Stimulated activated CD4-positive, alpha-beta T cell treated with anti-CD3 and anti-CD28 coated beads, Interleukin-12 subunit alpha, Interleukin-12 subunit beta, amount 100 ng/mL, for 48 hours (primary cell): ENCODE measurements around the gene ANKRD55.
"Not testable (repeated sequence)": the region's sequence is repeated elsewhere in the genome, so short reads cannot be mapped to it uniquely, and the experiment has no call there.

Source experiments
- DNase-seq, 3 donors: peaks; one replicate each; pipeline ENCODE4 v3.0.0-alpha.2; 2020; ENCODE audit warnings: low read depth in 2 of 3, low spot score in 1 of 3

The ANKRD55 gene

DNA sequence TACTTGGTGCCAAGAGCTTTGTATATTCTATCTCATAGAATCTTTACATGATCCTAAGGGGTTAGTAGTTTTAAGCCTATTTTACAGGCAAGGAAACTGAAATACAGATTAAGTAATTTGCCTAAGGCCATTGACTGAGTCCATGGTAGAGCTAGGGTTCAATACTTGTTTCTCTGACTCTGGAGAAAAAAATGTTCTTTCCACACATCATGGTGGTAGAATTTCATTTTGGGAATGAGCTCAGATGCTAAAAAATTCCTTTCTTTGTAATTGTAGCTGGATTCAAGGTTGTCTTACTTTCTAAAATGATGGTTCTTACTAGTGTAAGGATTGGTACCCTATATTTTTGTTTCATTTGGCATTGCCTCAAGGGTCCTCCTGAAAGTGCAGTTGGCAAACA is 86.0 kb downstream of the ANKRD55 start:
- no peak for DNase-seq

DNA sequence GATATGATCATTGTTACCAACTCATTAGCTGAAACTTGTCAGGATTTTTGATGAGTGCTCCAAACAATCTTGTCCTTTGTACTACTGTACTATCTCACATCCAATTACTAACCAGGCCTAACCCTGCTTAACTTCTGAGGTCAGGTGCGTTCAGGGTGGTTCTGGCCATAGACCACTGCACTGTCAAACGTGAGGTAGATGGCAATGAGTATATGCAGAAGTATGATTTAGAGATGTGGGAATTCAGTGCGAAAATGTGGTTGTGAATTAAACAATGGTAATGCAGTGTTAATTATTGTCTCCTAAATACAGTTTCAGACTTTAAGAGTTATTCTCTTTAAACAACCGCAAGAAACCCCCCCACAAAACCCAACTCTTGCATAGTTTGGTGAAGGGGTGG is 86.5 kb downstream of the ANKRD55 start:
- DNase-seq, result no peak

GRCh38 chr5:56145511-56145910 is 87.6 kb downstream of the ANKRD55 start:
- DNase-seq, result no peak

- DNase-seq, result no peak
These were observed 88.0 kb downstream of the ANKRD55 start for GRCh38 chr5:56145106-56145505.

- DNase-seq, result no peak
These were observed 88.9 kb downstream of the ANKRD55 start for GRCh38 chr5:56144211-56144610.

DNA sequence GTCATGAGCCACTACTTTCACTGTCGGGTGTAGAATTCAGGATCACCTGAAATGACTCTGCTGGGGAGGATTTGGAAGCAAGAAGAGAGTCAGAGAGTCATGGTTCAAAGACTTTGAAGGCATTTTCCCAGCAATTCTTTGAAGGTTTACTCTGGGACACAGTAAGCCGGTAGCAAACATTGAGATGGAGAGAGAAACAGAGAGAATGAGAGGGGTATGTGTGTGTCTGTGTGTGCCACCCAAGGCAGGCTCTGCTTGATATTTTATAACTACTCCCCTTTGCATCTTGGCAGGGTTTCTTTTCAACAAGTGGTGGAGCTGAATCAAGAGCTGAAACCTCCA is 89.8 kb downstream of the ANKRD55 start:
- no peak for DNase-seq

GRCh38 chr5:56142614-56143372 is 90.3 kb downstream of the ANKRD55 start:
- no peak for DNase-seq

DNA sequence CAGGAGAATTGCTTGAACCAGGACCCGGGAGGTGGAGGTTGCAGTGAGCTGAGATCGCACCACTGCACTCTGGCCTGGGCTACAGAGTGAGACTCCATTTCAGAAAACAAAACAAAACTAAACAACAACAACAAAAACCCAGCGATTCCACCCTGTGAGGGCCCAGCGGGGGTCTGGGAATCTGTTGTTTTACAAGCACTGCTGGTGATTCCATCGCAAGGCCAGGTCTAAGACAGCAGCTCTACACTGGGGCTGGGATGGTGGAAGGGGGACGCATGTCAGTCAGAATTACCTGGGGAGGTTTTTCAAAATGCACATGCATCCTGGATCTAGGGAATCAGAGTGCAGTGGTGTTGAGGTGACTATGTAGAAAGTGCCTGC is 90.9 kb downstream of the ANKRD55 start:
- no peak for DNase-seq

DNA sequence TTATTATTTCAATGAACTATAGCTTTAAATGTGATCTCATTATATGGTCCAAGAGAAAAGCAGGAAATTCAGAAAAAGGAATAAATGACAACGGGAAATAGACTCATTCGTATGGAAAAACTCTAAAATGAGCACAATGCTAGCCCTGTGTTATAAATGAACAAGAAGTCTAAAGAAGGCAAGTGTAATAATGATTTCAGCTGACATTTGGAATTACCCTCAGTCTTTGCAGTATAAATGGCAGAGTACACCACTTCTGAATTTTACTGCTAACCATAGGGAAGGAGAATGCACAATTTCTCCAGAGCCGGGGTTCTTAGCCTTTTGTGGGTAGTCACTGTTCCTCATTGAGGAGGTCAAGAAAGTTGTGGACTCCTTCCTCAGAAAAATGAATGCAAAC is 93.1 kb downstream of the ANKRD55 start:
- DNase-seq, result no peak

DNA sequence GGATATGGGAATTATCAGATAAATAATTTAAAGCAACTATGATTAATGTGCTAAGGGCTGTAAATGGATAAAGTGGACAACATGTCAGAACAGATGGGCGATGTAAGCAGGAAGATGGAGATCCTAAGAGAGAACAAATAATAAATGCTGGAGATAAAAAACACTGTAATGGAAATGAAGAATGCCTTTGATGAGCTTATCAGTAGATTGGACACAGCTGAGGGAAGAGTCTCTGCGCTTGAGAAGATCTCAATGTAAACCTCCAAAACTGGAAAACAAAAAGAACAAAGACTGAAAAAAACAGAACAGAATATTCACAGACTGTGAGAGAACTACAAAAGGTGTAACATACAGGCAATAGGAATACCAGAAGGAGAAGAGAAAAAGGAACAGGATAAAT is 102.5 kb downstream of the ANKRD55 start:
- no peak for DNase-seq

DNA sequence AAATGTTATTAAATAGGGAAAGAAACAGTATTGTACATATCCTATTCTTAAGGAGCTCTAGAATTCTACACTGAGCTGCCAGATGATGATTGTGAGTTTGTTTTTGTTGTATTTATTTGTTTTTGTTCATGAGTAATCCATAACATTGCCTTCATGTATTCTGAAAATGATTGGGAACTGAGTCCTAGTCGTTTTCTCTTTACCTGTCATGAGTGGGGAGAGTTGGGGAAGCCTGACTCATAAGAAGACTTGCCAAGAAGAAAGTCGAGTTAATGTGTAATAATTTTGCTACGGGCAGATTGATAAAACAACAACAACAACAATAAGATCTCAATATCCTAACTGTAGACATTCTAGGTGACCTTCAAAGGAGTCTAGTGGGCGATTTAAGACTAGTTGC is 103.8 kb downstream of the ANKRD55 start:
- no peak for DNase-seq

GRCh38 chr5:56128113-56128512 is 105.0 kb downstream of the ANKRD55 start:
- DNase-seq, result peak; percentile 43 to 50 (median 46)

DNA sequence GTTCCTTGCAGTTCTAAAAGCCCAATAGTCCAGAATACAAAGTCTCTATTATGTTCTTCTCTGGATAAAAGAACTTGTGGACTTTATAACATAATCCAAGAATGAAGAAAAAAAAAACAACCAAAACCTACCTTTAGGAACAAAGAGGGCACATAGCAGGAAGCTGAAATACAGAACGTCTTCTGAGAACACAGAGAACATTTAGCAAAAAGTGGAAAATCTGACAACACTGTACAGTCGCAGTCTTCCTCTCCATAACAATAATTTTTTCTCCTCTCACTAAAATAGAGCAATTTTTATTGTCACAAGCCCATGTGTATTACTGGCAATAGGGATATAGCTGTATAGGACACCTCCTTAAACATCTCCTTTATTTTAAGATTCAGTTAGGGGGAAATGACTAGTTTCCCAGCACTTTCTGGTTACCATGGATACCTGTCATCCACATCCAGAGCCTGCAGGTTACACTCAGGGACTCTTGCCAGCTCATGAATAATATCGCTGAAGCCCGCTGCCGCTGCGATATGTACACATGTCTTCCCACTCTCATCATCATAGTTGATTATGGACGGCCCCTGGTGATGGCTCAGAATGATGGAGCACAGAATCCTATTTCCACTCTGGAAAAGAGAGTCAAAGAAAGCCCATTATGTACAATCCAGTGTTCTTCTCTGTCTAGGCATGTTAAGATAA is 106.5 kb downstream of the ANKRD55 start:
- peak in 2 of 3 donors; percentile 20 to 33 for DNase-seq

GRCh38 chr5:56123531-56124243 is 109.4 kb downstream of the ANKRD55 start:
- no peak for DNase-seq

DNA sequence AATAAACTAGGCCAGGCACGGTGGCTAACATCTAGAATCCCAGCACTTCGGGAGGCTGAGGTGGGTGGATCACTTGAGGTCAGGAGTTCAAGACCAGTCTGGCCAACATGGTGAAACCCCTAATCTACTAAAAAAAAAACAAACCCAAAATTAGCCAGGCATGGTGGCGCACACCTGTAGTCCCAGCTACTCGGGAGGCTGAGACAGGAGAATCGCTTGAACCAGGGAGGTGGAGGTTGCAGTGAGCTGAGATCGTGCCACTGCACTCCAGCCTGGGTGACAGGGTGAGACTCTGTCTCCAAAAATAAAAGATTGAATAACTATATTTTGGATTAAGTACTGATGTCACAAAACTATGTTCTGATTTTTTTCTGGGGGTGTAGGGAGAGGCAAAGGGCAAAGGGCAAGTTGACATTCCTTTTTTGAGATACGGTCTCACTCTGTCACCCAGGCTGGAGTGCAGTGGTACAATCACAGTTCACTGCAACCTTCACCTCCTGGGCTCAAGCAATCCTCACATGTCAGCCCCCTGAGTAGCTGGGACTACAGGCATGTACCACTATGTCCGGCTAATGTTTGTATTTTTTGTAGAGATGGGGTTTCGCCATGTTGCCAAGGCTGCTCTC is 110.7 kb downstream of the ANKRD55 start:
- DNase-seq, result not testable (repeated sequence)

GRCh38 chr5:56119050-56119449 is 114.1 kb downstream of the ANKRD55 start:
- no peak for DNase-seq

DNA sequence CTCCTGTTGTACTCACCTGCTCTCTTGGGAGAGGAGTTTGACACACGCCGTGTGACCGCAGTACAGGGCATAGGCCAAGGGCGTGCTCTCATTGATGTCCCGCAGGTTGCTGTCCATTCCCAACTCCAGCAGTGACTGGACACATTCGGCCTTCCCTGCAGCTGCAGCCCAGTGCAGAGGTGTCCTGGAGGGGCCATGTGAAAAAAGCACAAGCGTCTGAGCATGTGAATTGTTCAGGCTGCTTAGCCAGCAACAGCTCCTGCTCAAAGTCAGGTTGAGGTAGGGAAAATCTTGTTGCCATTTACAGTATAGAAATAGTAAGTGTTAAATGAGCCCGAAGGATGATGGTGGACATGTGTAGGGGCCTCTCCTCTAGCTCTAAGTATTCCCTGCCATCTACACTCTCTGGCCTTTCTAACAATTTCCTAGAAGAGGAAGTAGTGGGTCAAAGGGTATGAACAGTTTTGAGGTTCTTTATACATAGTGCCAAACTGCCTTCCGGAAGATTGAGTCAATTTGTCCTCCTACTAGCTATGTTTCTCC is 116.5 kb downstream of the ANKRD55 start:
- no peak for DNase-seq

GRCh38 chr5:56115589-56115988 is 117.5 kb downstream of the ANKRD55 start:
- no peak for DNase-seq

- DNase-seq, result no peak
These were observed 120.5 kb downstream of the ANKRD55 start for GRCh38 chr5:56112526-56113121.

GRCh38 chr5:56111404-56111781 is 121.7 kb downstream of the ANKRD55 start:
- no peak for DNase-seq
